Tibial artery (tissue), 4 donors: ENCODE measurements around the gene NLGN2.
A peak's percentile ranks its signal among the peaks of the same experiment; 100 is the strongest.

Experiments used
- DNase-seq, 2 donors: peaks; one replicate each; pipeline ENCODE4 v3.0.0-alpha.2; 2019
- H3K27ac ChIP-seq, 2 donors: fragments of 200-600 bp; sonication (generic) in 1 of 2; 1 replicate in 1 of 2; 2 replicates in 1 of 2; pipeline ENCODE4 v1.5.1; 2018 to 2019; ENCODE audit warnings: mild to moderate bottlenecking in 1 of 2
- H3K27me3 ChIP-seq, 2 donors: fragments of 200-600 bp; sonication (generic) in 1 of 2; one replicate each; pipeline versions ENCODE4 v1.5.1 to v1.6.0; 2016 to 2019
- H3K36me3 ChIP-seq, 3 donors: fragments of 200-600 bp; sonication (generic) in 2 of 3; one replicate each; pipeline ENCODE4 v1.5.1; 2016 to 2019; ENCODE audit warnings: mild to moderate bottlenecking in 2 of 3
- H3K4me1 ChIP-seq, 4 donors: fragments of 200-600 bp; sonication (generic) in 2 of 4; 1 replicate in 3 of 4; 2 replicates in 1 of 4; pipeline ENCODE4 v1.5.1; 2016 to 2019
- H3K4me3 ChIP-seq, 2 donors: fragments of 200-600 bp; sonication (generic) in 1 of 2; 1 replicate in 1 of 2; 2 replicates in 1 of 2; pipeline ENCODE4 v1.5.1; 2018 to 2019; ENCODE audit warnings: mild to moderate bottlenecking in 2 of 2
- H3K9me3 ChIP-seq, 3 donors: fragments of 200-600 bp; sonication (generic) in 1 of 3; one replicate each; pipeline ENCODE4 v1.5.1; 2016 to 2019
- intact Hi-C: fragments of 100-400 bp; cut with DNase I; formaldehyde crosslinking; loops from one replicate; pipeline ENCODE4 v1.15.0; 2023; ENCODE audit warnings: low total_unique reads
- TF ChIP-seq, protein P1 (sequence below), 2 experiments: fragments of 200-600 bp in 1 of 2; fragments of 450-650 bp in 1 of 2; IDR thresholded peaks; one replicate each; pipeline ENCODE4 v1.5.1; 2017 to 2019; ENCODE audit warnings: antibody characterized with exemption in 2 of 2, mild to moderate bottlenecking in 1 of 2, moderate library complexity in 1 of 2

The NLGN2 gene

DNA sequence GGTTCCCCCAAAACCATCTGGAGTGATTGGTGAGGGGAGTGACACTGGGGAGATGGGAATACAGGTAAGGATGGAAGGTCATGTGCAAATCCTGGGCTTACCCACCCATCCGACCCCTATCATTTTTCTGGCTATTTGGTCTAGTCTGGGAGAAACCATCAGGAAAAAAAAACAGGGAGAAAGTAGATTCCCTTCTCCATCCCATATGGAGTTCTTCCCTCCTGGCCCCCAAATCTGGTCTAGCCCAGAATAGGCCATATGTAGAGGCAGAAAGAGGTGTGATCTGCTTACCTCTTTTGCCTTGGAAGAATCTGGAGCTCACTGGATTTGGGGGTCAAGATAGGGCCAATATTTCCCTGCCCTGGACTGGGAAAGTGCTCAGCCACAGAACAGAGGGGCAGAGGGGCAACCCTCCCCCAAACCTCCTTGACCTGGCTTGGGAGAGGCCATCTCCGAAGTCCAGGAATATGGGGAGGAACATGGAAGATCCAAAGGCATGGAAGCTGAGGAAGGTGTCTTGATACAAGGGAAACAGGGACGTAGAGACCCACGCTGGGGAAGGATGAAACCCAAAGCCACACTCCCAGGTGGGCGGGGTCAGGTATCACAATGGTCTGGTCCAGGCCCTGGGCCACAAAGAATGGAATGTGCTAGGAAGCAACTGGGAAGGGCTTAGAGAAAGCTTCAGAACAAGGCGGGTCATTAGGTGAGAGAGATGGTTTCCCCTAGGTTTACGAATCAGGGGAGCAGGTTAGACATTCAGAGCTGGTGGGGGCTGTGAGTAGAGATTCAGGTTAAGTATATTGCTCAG is 53.4 kb downstream of the NLGN2 start:
- Histone ChIP-seq H3K4me3 (no peak overlapping the region), H3K9me3 (no peaks in the 10 kb centered on the region), H3K27me3 (no peaks in the 10 kb centered on the region), H3K4me1 (peaks cover 0 to 14% (median 10%) of the 10 kb centered on the region in 4 donors), H3K27ac (peak overlapping the region in 1 of 2 donors; percentile 4), H3K36me3 (peaks cover 30 to 44% (median 37%) of the 10 kb centered on the region in 3 donors)
- TF ChIP-seq, protein P1, sequence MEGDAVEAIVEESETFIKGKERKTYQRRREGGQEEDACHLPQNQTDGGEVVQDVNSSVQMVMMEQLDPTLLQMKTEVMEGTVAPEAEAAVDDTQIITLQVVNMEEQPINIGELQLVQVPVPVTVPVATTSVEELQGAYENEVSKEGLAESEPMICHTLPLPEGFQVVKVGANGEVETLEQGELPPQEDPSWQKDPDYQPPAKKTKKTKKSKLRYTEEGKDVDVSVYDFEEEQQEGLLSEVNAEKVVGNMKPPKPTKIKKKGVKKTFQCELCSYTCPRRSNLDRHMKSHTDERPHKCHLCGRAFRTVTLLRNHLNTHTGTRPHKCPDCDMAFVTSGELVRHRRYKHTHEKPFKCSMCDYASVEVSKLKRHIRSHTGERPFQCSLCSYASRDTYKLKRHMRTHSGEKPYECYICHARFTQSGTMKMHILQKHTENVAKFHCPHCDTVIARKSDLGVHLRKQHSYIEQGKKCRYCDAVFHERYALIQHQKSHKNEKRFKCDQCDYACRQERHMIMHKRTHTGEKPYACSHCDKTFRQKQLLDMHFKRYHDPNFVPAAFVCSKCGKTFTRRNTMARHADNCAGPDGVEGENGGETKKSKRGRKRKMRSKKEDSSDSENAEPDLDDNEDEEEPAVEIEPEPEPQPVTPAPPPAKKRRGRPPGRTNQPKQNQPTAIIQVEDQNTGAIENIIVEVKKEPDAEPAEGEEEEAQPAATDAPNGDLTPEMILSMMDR (IDR thresholded peaks at IDR 0.05), result no peak
- DNase-seq, result no peak
- intact Hi-C loops, result no loop called here

DNA sequence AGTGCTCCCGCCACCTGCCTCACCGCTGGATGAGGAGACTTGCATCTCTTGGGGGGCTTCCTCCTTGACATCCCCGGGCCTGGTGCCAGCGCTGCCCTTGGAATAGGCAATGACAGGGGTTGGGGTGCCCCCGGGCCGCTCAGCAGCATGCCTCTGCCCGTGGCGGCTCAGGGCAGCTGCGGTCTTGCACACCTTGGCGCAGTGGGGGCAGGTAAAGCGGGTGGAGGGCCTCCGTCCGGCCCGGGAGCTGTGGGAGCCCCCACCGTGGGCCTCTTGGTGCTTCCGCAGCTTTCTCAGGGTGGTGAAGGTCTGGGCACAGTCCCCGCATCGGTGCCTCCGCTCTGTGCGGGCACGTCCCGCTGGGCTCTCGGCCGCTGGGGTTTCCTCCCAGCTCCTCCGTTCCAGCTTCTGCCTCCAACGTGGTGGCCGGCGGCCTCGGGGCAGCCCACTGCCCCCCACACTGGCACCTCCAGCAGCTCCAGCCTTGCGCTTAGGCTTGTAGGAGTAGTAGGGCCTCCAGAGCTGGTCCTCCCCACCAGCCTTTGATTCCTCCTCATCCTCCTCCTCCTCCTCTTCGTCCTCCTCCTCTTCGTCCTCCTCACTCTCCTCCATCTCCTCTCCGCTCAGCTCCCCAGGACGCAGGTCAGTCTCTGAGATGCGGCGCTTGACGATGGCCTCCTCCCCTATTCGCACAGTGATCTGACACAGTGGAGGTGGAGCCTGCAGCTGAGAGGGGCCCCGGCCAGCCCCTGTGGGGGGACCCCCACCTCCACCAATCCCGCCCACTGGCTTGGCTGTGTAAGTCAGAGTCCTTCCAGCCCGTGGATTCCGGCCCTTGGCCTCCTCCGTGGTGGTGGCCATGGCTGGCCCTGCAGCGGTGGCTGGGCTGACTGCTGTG is 55.1 kb downstream of the NLGN2 start:
- Histone ChIP-seq H3K9me3 (no peaks in the 10 kb centered on the region), H3K36me3 (peaks cover 31 to 56% (median 44%) of the 10 kb centered on the region in 3 donors), H3K4me3 (no peak overlapping the region), H3K27ac (no peak overlapping the region), H3K27me3 (no peaks in the 10 kb centered on the region), H3K4me1 (peaks cover 7 to 19% (median 18%) of the 10 kb centered on the region in 4 donors)
- TF ChIP-seq, protein P1 (IDR thresholded peaks at IDR 0.05), result no peak
- peak in 1 of 2 donors; percentile 69 for DNase-seq
- intact Hi-C loops, result no loop called here

DNA sequence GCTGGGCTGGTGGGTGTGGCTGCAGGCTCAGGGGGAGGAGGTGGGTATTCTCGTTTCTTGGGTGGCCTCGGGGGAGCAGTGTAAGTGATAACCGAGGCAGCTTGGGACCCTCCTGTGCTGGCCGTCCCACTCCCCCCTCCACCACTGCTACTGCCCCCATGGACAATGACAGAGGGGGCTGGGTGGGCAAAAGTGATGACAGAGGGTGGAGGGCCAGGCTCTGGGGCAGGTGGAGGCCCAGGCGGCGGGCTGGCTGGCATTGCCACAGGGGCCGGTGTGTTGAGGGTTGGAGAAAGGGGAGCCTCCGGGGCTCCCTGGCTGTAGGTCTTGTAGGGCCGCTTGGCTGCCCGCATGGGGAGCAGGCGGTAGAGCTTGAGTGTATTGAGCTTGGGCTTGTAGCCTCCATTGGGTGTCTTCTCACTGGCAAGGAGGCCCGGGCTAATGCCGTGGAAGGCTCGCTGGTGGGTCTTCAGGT is 55.8 kb downstream of the NLGN2 start:
- Histone ChIP-seq H3K27ac (no peak overlapping the region), H3K4me1 (peaks cover 7 to 26% (median 18%) of the 10 kb centered on the region in 4 donors), H3K4me3 (no peak overlapping the region), H3K9me3 (no peaks in the 10 kb centered on the region), H3K36me3 (peaks cover 31 to 56% (median 44%) of the 10 kb centered on the region in 3 donors), H3K27me3 (no peaks in the 10 kb centered on the region)
- DNase-seq, result no peak
- TF ChIP-seq, protein P1 (IDR thresholded peaks at IDR 0.05), result no peak
- intact Hi-C loops, result no loop called here

DNA sequence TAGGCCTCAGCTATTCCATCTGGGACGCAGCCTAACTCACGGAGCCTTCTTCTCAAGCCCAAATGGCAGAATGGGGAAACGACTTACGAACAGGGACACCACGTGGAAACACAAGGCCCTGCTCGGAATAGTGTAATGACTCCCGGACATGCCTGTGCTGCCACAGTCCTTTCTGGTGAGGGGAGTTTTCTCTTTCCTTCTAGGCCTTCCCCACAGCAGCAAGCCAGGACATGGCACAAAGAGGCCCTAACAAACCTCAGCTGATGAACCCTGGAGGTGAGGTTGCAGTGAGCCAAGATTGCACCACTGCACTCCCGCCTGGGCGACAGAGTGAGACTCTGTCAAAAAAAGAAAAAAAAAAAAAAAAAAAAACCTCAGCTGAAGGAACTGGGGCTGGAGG is 56.4 kb downstream of the NLGN2 start:
- intact Hi-C loops, result no loop called here
- Histone ChIP-seq H3K4me3 (no peak overlapping the region), H3K27me3 (no peaks in the 10 kb centered on the region), H3K4me1 (peaks cover 7 to 32% (median 19%) of the 10 kb centered on the region in 4 donors), H3K9me3 (no peaks in the 10 kb centered on the region), H3K36me3 (peaks cover 31 to 56% (median 44%) of the 10 kb centered on the region in 3 donors), H3K27ac (no peak overlapping the region)
- DNase-seq, result no peak
- TF ChIP-seq, protein P1 (IDR thresholded peaks at IDR 0.05), result no peak

DNA sequence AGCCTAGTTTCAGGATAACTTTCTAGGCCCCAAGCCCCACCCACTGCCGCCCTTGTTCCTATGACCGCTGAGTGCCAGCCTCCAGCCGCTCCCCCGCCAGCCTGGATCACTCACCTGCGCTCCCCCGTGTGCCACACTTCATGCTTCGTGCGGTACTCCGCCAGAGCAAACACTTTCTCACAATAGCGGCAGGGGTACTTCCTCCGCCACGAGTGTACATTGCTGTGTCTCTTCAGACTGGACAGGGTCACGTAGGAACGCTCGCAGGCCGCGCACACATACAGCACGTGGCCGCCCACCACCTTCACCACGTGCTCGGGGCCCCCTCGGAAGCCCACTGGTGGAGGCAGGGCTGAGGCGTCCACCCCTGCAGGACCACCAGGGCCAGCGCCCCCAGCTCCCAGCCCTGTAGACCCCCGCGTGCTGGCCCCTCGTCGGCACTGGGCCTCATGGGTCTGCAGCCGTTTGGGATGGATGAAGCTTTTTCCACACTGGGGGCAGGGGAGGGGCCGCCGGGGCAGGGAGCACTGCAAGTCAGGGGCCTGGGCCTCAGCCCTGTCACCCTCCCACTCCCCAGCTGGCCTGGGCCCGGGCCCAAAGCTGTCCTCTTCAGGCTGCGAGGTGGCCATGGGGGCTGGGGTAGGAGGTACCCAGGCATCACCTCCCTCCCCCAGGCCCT is 58.1 kb downstream of the NLGN2 start:
- peaks cover 7 to 48% (median 24%) of the 10 kb centered on the region in 4 donors for H3K4me1 ChIP-seq
- DNase-seq, result no peak
- H3K27me3 ChIP-seq, result no peaks in the 10 kb centered on the region
- intact Hi-C loops, result no loop called here
- H3K27ac ChIP-seq, result peak overlapping the region in 1 of 2 donors; percentile 10
- no peak overlapping the region for H3K4me3 ChIP-seq
- TF ChIP-seq, protein P1 (IDR thresholded peaks at IDR 0.05), result no peak
- no peaks in the 10 kb centered on the region for H3K9me3 ChIP-seq
- peaks cover 31 to 56% (median 44%) of the 10 kb centered on the region in 3 donors for H3K36me3 ChIP-seq
